Tibial nerve (tissue), 4 donors: Measurements from ENCODE around the gene COPE.

ENCODE experiments used
- CTCF ChIP-seq, 5 experiments: fragments of 200-600 bp in 3 of 5; fragments of 450-650 bp in 2 of 5; sonication (generic) in 3 of 5; IDR thresholded peaks; one replicate each; pipeline ENCODE4 v1.5.1; 2016 to 2019; ENCODE audit warnings: antibody characterized with exemption in 5 of 5, mild to moderate bottlenecking in 3 of 5, moderate library complexity in 2 of 5
- EP300 ChIP-seq, 2 donors: sonication (generic); formaldehyde crosslinking; IDR thresholded peaks; one replicate each; pipeline ENCODE4 v1.6.1; 2017; ENCODE audit warnings: antibody characterized with exemption in 2 of 2, mild to moderate bottlenecking in 1 of 2
- POLR2A ChIP-seq, 2 donors: fragments of 450-650 bp; IDR thresholded peaks; one replicate each; pipeline ENCODE4 v1.6.1; 2017; ENCODE audit warnings: antibody characterized with exemption in 2 of 2, mild to moderate bottlenecking in 2 of 2, moderate library complexity in 2 of 2

GRCh38 chr19:18861235-18861634 lies 58.0 kb downstream of the COPE start:
- TF ChIP-seq CTCF (IDR thresholded peaks at IDR 0.05) (no peak), POLR2A (IDR thresholded peaks at IDR 0.05) (no peak), EP300 (IDR thresholded peaks at IDR 0.05) (no peak)
